GM12878 (cell line): Measurements from ENCODE around the gene ENAH. TPM values are rescaled to one million over a fixed set of nuclear protein-coding genes. Genes with fewer than 3 reads are reported as not detected.

Source experiments
- ATAC-seq: fragments of 200-7000 bp; cut with Tn5 transposase; 3 replicates; pipeline ENCODE4 v1.9.1; 2020; ENCODE audit warnings: mild to moderate bottlenecking, moderate library complexity
- BruUV-seq: library from RNA; stranded (reverse); fragments of 400-500 nt; replicated peaks from 2 replicates; lab custom pipeline; 2021; lab: Mats Ljungman, UMichigan
- CTCF ChIA-PET: fragments of 300-600 bp; sonication (Branson Sonifier 250); formaldehyde crosslinking; extraction: SDS; loops from one replicate; lab custom pipeline; 2021; ENCODE audit warnings: inconsistent platforms; lab: Yijun Ruan, JAX
- POLR2A ChIA-PET: fragments of 350-600 bp; formaldehyde crosslinking; extraction: SDS; loops from one replicate; lab custom pipeline; 2021; ENCODE audit warnings: inconsistent platforms; lab: Charles Lee
- RAD21 ChIA-PET: fragments of 300-600 bp; sonication (Branson Sonifier 250); formaldehyde crosslinking; loops from one replicate; lab custom pipeline; 2023; ENCODE audit warnings: antibody characterized with exemption; ENCODE audit not compliant: unreplicated experiment; lab: Charles Lee
- SMC1A ChIA-PET: fragments of 300-600 bp; sonication (Branson Sonifier 250); formaldehyde crosslinking; loops from one replicate; lab custom pipeline; 2023; ENCODE audit not compliant: unreplicated experiment, uncharacterized antibody; lab: Charles Lee
- DNase-seq: peaks from one replicate; pipeline ENCODE4 v3.0.0-alpha.2; 2011; ENCODE audit warnings: low read depth, low spot score
- FAIRE-seq: peaks from 3 replicates; lab custom pipeline; 2011; peaks lifted over from hg19 to GRCh38; lab: Jason Lieb, UNC
- H2AFZ ChIP-seq: 2 replicates; pipeline ENCODE4 v1.6.0; 2011; ENCODE audit warnings: low read depth, low read length, control low read depth; ENCODE audit not compliant: control insufficient read depth
- H3K27ac ChIP-seq: 2 replicates; pipeline ENCODE4 v1.5.1; 2011; ENCODE audit warnings: control low read depth; ENCODE audit not compliant: control insufficient read depth, insufficient read depth
- H3K27me3 ChIP-seq, 2 experiments: replicated peaks in 1 of 2; 2 replicates each; pipeline versions ENCODE4 v1.6.0 to v1.6.1; 2011; ENCODE audit warnings: low read length in 1 of 2; ENCODE audit not compliant: control insufficient read depth in 2 of 2, insufficient read depth in 2 of 2
- H3K36me3 ChIP-seq, 2 experiments: 2 replicates each; pipeline ENCODE4 v1.5.1; 2011; ENCODE audit warnings: low read length in 1 of 2; ENCODE audit not compliant: control insufficient read depth in 2 of 2, insufficient read depth in 2 of 2
- H3K4me1 ChIP-seq: 2 replicates; pipeline ENCODE4 v1.6.1; 2011; ENCODE audit warnings: mild to moderate bottlenecking, low read length, moderate library complexity, mixed read lengths; ENCODE audit not compliant: control insufficient read depth, insufficient read depth
- H3K4me2 ChIP-seq: 2 replicates; pipeline ENCODE4 v1.6.0; 2011; ENCODE audit warnings: control low read depth; ENCODE audit not compliant: control insufficient read depth, insufficient read depth
- H3K4me3 ChIP-seq: fragments of 200-600 bp; sonication (generic); 2 replicates; pipeline ENCODE4 v1.5.1; 2016
- H3K79me2 ChIP-seq: 2 replicates; pipeline ENCODE4 v1.6.0; 2011; ENCODE audit warnings: low read length; ENCODE audit not compliant: control insufficient read depth, insufficient read depth
- H3K9ac ChIP-seq: 2 replicates; pipeline ENCODE4 v1.8.0; 2011; ENCODE audit warnings: low read length, control low read depth, mixed read lengths; ENCODE audit not compliant: control insufficient read depth, insufficient read depth
- H3K9me3 ChIP-seq: replicated peaks from 3 replicates; pipeline ENCODE4 v1.5.1; 2011; ENCODE audit warnings: mild to moderate bottlenecking, low read length; ENCODE audit not compliant: control insufficient read depth, insufficient read depth
- H4K20me1 ChIP-seq: 2 replicates; pipeline ENCODE4 v1.6.0; 2011; ENCODE audit not compliant: control insufficient read depth, insufficient read depth
- ATF7 ChIP-seq: fragments of 450-650 bp; IDR thresholded peaks from 2 replicates; pipeline ENCODE4 v1.6.1; 2016; ENCODE audit warnings: low read depth, mild to moderate bottlenecking
- BACH1 ChIP-seq: fragments of 450-650 bp; IDR thresholded peaks from 2 replicates; pipeline ENCODE4 v1.6.1; 2017; ENCODE audit warnings: mild to moderate bottlenecking, borderline replicate concordance
- CBX5 ChIP-seq: sonication (generic); IDR thresholded peaks from 2 replicates; pipeline ENCODE4 v1.6.1; 2016; ENCODE audit warnings: low read depth, moderate library complexity, mild to moderate bottlenecking, inconsistent platforms
- CUX1 ChIP-seq: IDR thresholded peaks from 2 replicates; pipeline ENCODE4 v1.6.1; 2012; ENCODE audit warnings: improper control_type of control experiment, low read depth, low read length; ENCODE audit not compliant: insufficient replicate concordance
- HDAC2 ChIP-seq: fragments of 200-600 bp; sonication (generic); IDR thresholded peaks from 2 replicates; pipeline ENCODE4 v1.6.1; 2017
- PAX5 ChIP-seq: IDR thresholded peaks from 2 replicates; pipeline ENCODE4 v1.6.1; 2011; ENCODE audit warnings: low read depth, low read length, borderline replicate concordance
- PML ChIP-seq: IDR thresholded peaks from 2 replicates; pipeline ENCODE4 v1.6.1; 2012; ENCODE audit warnings: low read length, inconsistent platforms
- POLR2A ChIP-seq: IDR thresholded peaks from 2 replicates; pipeline ENCODE4 v1.6.1; 2011; ENCODE audit warnings: low read depth, mild to moderate bottlenecking, low read length
- RBBP5 ChIP-seq: fragments of 200-600 bp; sonication (generic); conservative IDR thresholded peaks from 2 replicates; pipeline ENCODE4 v1.6.1; 2016
- SMARCA5 ChIP-seq: fragments of 450-650 bp; IDR thresholded peaks from 2 replicates; pipeline ENCODE4 v1.6.1; 2017; ENCODE audit warnings: mild to moderate bottlenecking
- TARDBP ChIP-seq: IDR thresholded peaks from 2 replicates; pipeline ENCODE4 v1.6.1; 2016; ENCODE audit warnings: borderline replicate concordance
- YBX1 ChIP-seq: fragments of 450-650 bp; IDR thresholded peaks from 2 replicates; pipeline ENCODE4 v1.6.1; 2016; ENCODE audit warnings: antibody characterized with exemption
- ZBTB33 ChIP-seq: fragments of 450-650 bp; IDR thresholded peaks from 2 replicates; pipeline ENCODE4 v1.6.1; 2017; ENCODE audit warnings: mild to moderate bottlenecking
- ZNF217 ChIP-seq: fragments of 450-650 bp; IDR thresholded peaks from 2 replicates; pipeline ENCODE4 v1.6.1; 2017; ENCODE audit warnings: antibody characterized with exemption, mild to moderate bottlenecking
- WGBS: methylation state at CpG from one replicate; pipeline ENCODE4 v1.1.6; 2016; ENCODE audit warnings: low lambda C conversion rate; ENCODE audit not compliant: insufficient replicate concordance, insufficient coverage; ENCODE audit errors: missing lambda C conversion rate; 5-methylcytosine and 5-hydroxymethylcytosine counted together
- in situ Hi-C: fragments of 300-500 bp; cut with MboI; formaldehyde crosslinking; loops from 9 replicates; pipeline ENCODE4 v1.14.3; 2018; ENCODE audit warnings: mixed read lengths
- intact Hi-C: fragments of 100-400 bp; cut with micrococcal nuclease; formaldehyde crosslinking; loops from one replicate; pipeline ENCODE4 v1.14.2; 2022; ENCODE audit not compliant: unreplicated experiment
- polyA plus RNA-seq, 11 experiments: library from polyadenylated mRNA; depleted of rRNA in 4 of 11; unstranded in 6 of 11; stranded (reverse) in 5 of 11; fragments of >200 nt; fragmentation: Nextera tagmentation in 4 of 11; fragmentation: Illumina TruSeq in 1 of 11; extraction: Ambion mirVana in 4 of 11; extraction: Trizol in 1 of 11; gene quantifications; 1 replicate in 1 of 11; 2 replicates in 10 of 11; pipeline versions ENCODE4 v1.2.1 to v1.2.3, GENCODE V29; 2011 to 2016; ENCODE audit warnings: inconsistent platforms in 2 of 11, missing spikeins in 2 of 11, low read depth in 1 of 11
- total RNA-seq, 4 experiments: library from RNA; depleted of rRNA in 3 of 4; stranded (reverse); fragments of >200 nt in 3 of 4; fragmentation: Illumina TruSeq in 1 of 4; extraction: Trizol in 1 of 4; gene quantifications; 2 replicates each; pipeline versions ENCODE4 v1.2.1 to v1.2.3, GENCODE V29; 2013 to 2021

The ENAH gene
- total and polyA plus RNA-seq, 10 of the 15 experiments (the other 5 are each of a cell fraction or from before 2014, with no cell fraction given), result under 0.01 to 0.62 (median 0.06) TPM; not detected in 5

- peak overlapping the region; percentile 2; the same call in 1 of the 2 replicates for H3K4me3 ChIP-seq
- DNase-seq (no peak), FAIRE-seq (no peak)
- no peaks in the 10 kb centered on the region for H4K20me1 ChIP-seq
- H3K4me1 ChIP-seq, result peaks cover 32% of the 10 kb centered on the region
- peak overlapping the region; percentile 82 for H3K4me2 ChIP-seq
- BruUV-seq, result no TSS peak
- peak overlapping the region; percentile 91 for H2AFZ ChIP-seq
- 47% methylated on average over 3 of the region's 3 CpGs for WGBS
- TF ChIP-seq PML, result no peak
- no peak for TF ChIP-seq HDAC2
- no peak for TF ChIP-seq PAX5
- no peak for TF ChIP-seq YBX1
- no peak for TF ChIP-seq CBX5
- TF ChIP-seq RBBP5, result no peak
- TF ChIP-seq SMARCA5, result no peak
- TF ChIP-seq ZNF217, result no peak
- no peak for TF ChIP-seq ZBTB33
- TF ChIP-seq POLR2A, result no peak
- TF ChIP-seq BACH1, result no peak
- TF ChIP-seq CUX1, result no peak
- no peak for TF ChIP-seq ATF7
- TF ChIP-seq TARDBP, result no peak
- TF ChIP-seq, all 136 proteins: peak for 0
- Histone ChIP-seq H3K9me3 (no peaks in the 10 kb centered on the region), H3K27ac (peak overlapping the region; percentile 59), H3K27me3 (no peaks in the 10 kb centered on the region), H3K9ac (peak overlapping the region; percentile 47; the same call in 1 of the 2 replicates), H3K36me3 (no peaks in the 10 kb centered on the region), H3K79me2 (no peaks in the 10 kb centered on the region)
- intact Hi-C loops, result no loop called here
- ChIA-PET CTCF (interaction anchor here (0.7 to 3.5 kb wide), 9 partner anchors 9 to 537 kb away, joined by 3 to 53 read pairs (median 8); partner anchors contain the start of gene LBR), RAD21 (interaction anchor here (1.0 to 2.6 kb wide), 6 partner anchors 13 to 519 kb away, joined by 3 to 10 read pairs (median 4); no protein-coding TSS in a partner anchor), SMC1A (interaction anchor here (0.9 to 7.3 kb wide), 4 partner anchors 15 to 123 kb away, joined by 3 to 108 read pairs (median 6); partner anchors contain the start of gene LBR), POLR2A (interaction anchor here (0.6 to 2.9 kb wide), 5 partner anchors 14 to 1270 kb away, joined by 3 to 11 read pairs (median 4); partner anchors contain the start of gene LBR)
- ATAC-seq, result no peak
- in situ Hi-C loops, result no loop called here
Measured at GRCh38 chr1:225442123-225442505, 210.8 kb downstream of the ENAH start.
